ENCODE results near the gene HTR3B. TPM values are rescaled to one million over a fixed set of nuclear protein-coding genes. Genes with fewer than 3 reads are reported as not detected.

The HTR3B gene
- polyA plus RNA-seq, 2 of the 4 experiments (the other 2 are of a cell fraction): not detected

- peak within 1 kb of the TSS; percentile 21; the same call in 1 of the 3 replicates for H3K4me2 ChIP-seq
- ATAC-seq: peak; percentile 52 to 63; a peak in 5 of 6 replicates
- no peak within 1 kb of the TSS for H3K27ac ChIP-seq
- no peaks in the 10 kb centered on the region for H3K9me3 ChIP-seq
- ChIA-PET POLR2A (no interaction called here), CTCF (interaction anchor here (1.2 kb wide), 1 partner anchor 11 kb away, joined by 3 read pairs; no protein-coding TSS in a partner anchor)
- no peaks in the 10 kb centered on the region for H3K4me1 ChIP-seq
- no peak for TF ChIP-seq NR3C1 (IDR thresholded peaks at IDR 0.05)
- no peak for TF ChIP-seq HOXB13 (CRISPR knock-in tag; IDR thresholded peaks at IDR 0.05; ENCODE audit: low read depth)
- TF ChIP-seq, protein P1, sequence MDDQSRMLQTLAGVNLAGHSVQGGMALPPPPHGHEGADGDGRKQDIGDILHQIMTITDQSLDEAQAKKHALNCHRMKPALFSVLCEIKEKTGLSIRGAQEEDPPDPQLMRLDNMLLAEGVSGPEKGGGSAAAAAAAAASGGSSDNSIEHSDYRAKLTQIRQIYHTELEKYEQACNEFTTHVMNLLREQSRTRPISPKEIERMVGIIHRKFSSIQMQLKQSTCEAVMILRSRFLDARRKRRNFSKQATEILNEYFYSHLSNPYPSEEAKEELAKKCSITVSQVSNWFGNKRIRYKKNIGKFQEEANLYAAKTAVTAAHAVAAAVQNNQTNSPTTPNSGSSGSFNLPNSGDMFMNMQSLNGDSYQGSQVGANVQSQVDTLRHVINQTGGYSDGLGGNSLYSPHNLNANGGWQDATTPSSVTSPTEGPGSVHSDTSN (IDR thresholded peaks at IDR 0.05): no peak
- TF ChIP-seq MAFK (IDR thresholded peaks at IDR 0.05; ENCODE audit: partially characterized antibody): no peak
- no peak for DNase-seq (ENCODE audit: low read depth in 1 of 2, low spot score in 1 of 2)
- no peak for FAIRE-seq
- 22% methylated on average over 4 of the region's 12 CpGs for WGBS (ENCODE audit: missing lambda C conversion rate)
- H3K4me3 ChIP-seq: no peak within 1 kb of the TSS
Observed at GRCh38 chr11:113974741-113975470, 70.3 kb downstream of the HTR3B start, which contains the start of gene HTR3A. TSS of gene HTR3A (plus strand) at chr11:113975108. CDS start at chr11:113975326, 218 bp downstream.

DNA sequence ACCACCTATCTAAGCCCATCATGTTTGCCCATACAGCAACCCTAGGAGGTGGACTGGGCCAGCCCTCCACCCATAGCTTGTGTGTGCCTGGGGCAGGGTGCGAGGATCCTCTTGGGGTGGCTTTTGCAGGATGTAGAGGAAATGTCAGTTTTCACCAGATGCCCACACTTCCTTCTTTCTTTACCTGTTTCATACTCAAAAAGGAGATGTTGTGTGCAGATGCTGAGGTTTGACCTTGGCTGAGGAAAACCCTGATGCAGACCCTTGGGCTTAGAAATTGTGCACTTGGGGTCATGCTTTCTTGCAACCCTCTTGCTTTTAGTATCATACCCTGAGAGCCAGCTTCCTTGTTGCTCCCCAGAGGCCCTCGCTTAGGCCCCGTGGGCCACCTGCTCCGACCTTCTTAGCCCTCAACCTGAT, 72.5 kb downstream of the HTR3B start:
- no peaks in the 10 kb centered on the region for H3K9me3 ChIP-seq
- no peak overlapping the region for H3K4me3 ChIP-seq
- 20% methylated on average over 4 of the region's 4 CpGs for WGBS (ENCODE audit: missing lambda C conversion rate)
- DNase-seq (ENCODE audit: low read depth in 1 of 2, low spot score in 1 of 2) (no peak), ATAC-seq (no peak), FAIRE-seq (no peak)
- TF ChIP-seq TFCP2L1 (CRISPR knock-in tag; IDR thresholded peaks at IDR 0.05) (no peak), GATA3 (IDR thresholded peaks at IDR 0.05; ENCODE audit: borderline replicate concordance) (no peak), JUN (IDR thresholded peaks at IDR 0.05) (no peak), KDM1A (IDR thresholded peaks at IDR 0.05; ENCODE audit: low read depth) (no peak), JUNB (IDR thresholded peaks at IDR 0.05) (no peak), HMGXB4 (CRISPR knock-in tag; IDR thresholded peaks at IDR 0.05; ENCODE audit: borderline replicate concordance) (no peak)
- no peak overlapping the region for H3K4me2 ChIP-seq
- POLR2A ChIA-PET: no interaction called here
- H3K27ac ChIP-seq: no peak overlapping the region
- CTCF ChIA-PET: interaction anchor here (1.3 kb wide), 1 partner anchor 284 kb away, joined by 3 read pairs; no protein-coding TSS in a partner anchor
- H3K4me1 ChIP-seq: no peaks in the 10 kb centered on the region

- 30% methylated on average over 4 of the region's 11 CpGs for whole genome bisulfite sequencing (ENCODE audit: missing lambda C conversion rate)
- Histone ChIP-seq H3K4me1 (no peaks in the 10 kb centered on the region), H3K9me3 (no peaks in the 10 kb centered on the region), H3K4me2 (no peak overlapping the region), H3K4me3 (no peak overlapping the region), H3K27ac (no peak overlapping the region)
- no peak for TF ChIP-seq FOXS1 (CRISPR knock-in tag; IDR thresholded peaks at IDR 0.05)
- TF ChIP-seq POLR2AphosphoS2 (conservative IDR thresholded peaks at IDR 0.05; ENCODE audit: low read length): no peak
- no peak for TF ChIP-seq RARB (CRISPR knock-in tag; IDR thresholded peaks at IDR 0.05)
- TF ChIP-seq HEYL (CRISPR knock-in tag; IDR thresholded peaks at IDR 0.05): no peak
- no peak for TF ChIP-seq ESRRA (IDR thresholded peaks at IDR 0.05; ENCODE audit: borderline replicate concordance, low read length)
- TF ChIP-seq HOXB13 (CRISPR knock-in tag; IDR thresholded peaks at IDR 0.05; ENCODE audit: low read depth): no peak
- no peak for TF ChIP-seq GATA3 (IDR thresholded peaks at IDR 0.05; ENCODE audit: borderline replicate concordance)
- TF ChIP-seq JUN (IDR thresholded peaks at IDR 0.05): no peak
- TF ChIP-seq CBX8 (IDR thresholded peaks at IDR 0.05): no peak
- no peak for FAIRE-seq
- ATAC-seq: no peak
- CTCF ChIA-PET: interaction anchor here (1.3 kb wide), 1 partner anchor 283 kb away, joined by 3 read pairs; no protein-coding TSS in a partner anchor
- POLR2A ChIA-PET: no interaction called here
- DNase-seq (ENCODE audit: low read depth in 1 of 2, low spot score in 1 of 2): no peak
Observed at GRCh38 chr11:113977701-113978100, 73.1 kb downstream of the HTR3B start.

DNA sequence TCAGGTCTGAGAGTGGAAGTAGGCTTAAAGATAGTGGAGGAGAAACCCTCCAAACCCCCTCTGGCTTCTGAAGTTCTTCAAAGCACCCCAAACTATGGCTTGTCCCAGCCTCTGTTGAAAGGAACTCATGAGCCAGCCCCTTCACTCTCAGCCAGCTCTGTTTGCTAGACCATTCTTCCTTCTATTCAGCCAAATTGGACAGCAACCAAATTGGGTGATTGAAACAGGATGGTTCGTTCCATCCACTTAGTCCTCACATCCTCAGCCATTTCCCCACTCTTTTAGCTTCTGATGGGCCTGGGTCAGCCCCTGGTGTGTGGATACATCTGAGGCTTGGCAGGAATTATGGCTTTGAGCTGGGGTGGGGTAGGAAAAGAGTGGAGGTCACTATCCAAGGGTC, 74.8 kb downstream of the HTR3B start:
- FAIRE-seq (no peak), DNase-seq (ENCODE audit: low read depth in 1 of 2, low spot score in 1 of 2) (no peak), ATAC-seq (no peak)
- ChIA-PET CTCF (interaction anchor here (1.3 kb wide), 1 partner anchor 281 kb away, joined by 3 read pairs; no protein-coding TSS in a partner anchor), POLR2A (no interaction called here)
- Histone ChIP-seq H3K27ac (no peak overlapping the region), H3K4me3 (no peak overlapping the region), H3K9me3 (no peaks in the 10 kb centered on the region), H3K4me2 (no peak overlapping the region), H3K4me1 (no peaks in the 10 kb centered on the region)
- 0% methylated on average over 1 of the region's 1 CpG for WGBS (ENCODE audit: missing lambda C conversion rate)
- TF ChIP-seq ZNF302 (CRISPR knock-in tag; IDR thresholded peaks at IDR 0.05): no peak
- TF ChIP-seq CBX2 (IDR thresholded peaks at IDR 0.05; ENCODE audit: borderline replicate concordance, low read depth): no peak
- TF ChIP-seq GATA3 (IDR thresholded peaks at IDR 0.05; ENCODE audit: borderline replicate concordance): no peak
- TF ChIP-seq HDAC2 (IDR thresholded peaks at IDR 0.05): no peak
- no peak for TF ChIP-seq TP53 (CRISPR knock-in tag; IDR thresholded peaks at IDR 0.05)
- TF ChIP-seq, protein P1 (IDR thresholded peaks at IDR 0.05): no peak
- TF ChIP-seq CHD2 (IDR thresholded peaks at IDR 0.05; ENCODE audit: low read length, partially characterized antibody): no peak
- no peak for TF ChIP-seq MAZ (IDR thresholded peaks at IDR 0.05; ENCODE audit: borderline replicate concordance, low read depth, low read length)
- TF ChIP-seq MYC (IDR thresholded peaks at IDR 0.05; ENCODE audit: borderline replicate concordance, low read length): no peak
- no peak for TF ChIP-seq RAD21 (conservative IDR thresholded peaks at IDR 0.05 in 1 of 2, IDR thresholded peaks at IDR 0.05 in 1 of 2)
- no peak for TF ChIP-seq FOXS1 (CRISPR knock-in tag; IDR thresholded peaks at IDR 0.05)
- no peak for TF ChIP-seq POLR2AphosphoS2 (conservative IDR thresholded peaks at IDR 0.05; ENCODE audit: low read length)
- no peak for TF ChIP-seq CBX8 (IDR thresholded peaks at IDR 0.05)
- no peak for TF ChIP-seq FOSB (CRISPR knock-in tag; IDR thresholded peaks at IDR 0.05)
